Inflammatory macrophage treated with lipopolysaccharide for 4 hours (primary cell): ENCODE results near the gene SCRN3.
"Not testable (repeated sequence)": the region's sequence is repeated elsewhere in the genome, so short reads cannot be mapped to it uniquely, and the experiment has no call there.

ENCODE experiments used
- DNase-seq: peaks from one replicate; pipeline ENCODE4 v3.0.0-alpha.2; 2020

SCRN3 gene, protein sequence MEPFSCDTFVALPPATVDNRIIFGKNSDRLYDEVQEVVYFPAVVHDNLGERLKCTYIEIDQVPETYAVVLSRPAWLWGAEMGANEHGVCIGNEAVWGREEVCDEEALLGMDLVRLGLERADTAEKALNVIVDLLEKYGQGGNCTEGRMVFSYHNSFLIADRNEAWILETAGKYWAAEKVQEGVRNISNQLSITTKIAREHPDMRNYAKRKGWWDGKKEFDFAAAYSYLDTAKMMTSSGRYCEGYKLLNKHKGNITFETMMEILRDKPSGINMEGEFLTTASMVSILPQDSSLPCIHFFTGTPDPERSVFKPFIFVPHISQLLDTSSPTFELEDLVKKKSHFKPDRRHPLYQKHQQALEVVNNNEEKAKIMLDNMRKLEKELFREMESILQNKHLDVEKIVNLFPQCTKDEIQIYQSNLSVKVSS

DNA sequence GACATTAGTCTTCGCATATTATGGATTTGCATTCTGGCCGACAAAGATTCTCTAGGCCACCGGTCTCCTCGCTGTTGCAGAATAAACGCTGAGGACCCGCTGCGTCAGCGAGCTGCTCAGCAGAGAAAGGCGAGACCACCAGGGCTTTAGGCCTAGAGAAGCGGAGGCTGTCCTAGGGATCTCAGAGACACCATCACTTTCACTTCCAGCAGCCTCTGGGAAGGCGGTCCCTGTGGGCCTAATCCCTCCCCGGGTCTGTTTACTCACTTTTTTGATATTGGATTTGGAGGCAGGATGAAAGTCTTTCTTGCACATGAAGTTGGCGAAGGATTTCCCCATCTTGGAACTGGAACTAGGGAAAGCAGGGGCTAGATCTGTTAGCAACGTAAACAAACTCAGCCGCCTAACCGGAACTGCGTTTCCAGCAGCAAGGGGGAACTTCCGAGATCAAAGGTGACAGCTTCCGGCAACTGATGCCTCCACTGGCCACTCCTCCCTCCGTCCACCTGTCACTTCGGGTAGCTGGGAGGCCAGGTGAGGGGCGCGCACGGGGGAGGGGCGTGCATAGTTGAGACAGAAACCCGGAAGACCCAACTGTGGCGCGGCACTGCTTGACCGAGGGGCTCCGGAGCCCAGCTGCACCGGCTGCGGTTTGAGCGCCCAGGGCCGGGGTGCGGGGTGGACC is at the start of gene SCRN3:
Gene SCRN3 (plus strand): TSS at position 447 of the 685 bp plus-strand sequence. CDS start 2,554 bp downstream, outside the sequence.
- peak; percentile 85 for DNase-seq

DNA sequence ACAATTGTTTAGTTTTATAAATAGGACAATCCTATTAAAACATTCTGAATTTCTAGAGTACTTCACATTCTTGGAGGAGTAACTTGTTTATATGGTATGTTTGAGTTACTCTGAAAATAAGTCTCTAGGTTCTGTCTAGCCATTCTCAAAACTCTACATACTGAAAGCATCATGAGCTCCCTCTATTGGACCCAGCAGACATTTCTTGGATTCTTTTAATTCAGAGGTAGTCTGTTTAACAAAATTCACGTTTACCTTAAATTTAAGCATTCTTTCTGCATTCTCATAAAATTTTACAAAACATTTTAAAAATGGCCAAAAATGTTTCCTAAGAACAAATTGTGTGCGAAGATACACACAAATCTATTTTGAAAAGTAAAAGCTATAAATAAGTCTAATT is 45.5 kb upstream of the SCRN3 start:
- no peak for DNase-seq

DNA sequence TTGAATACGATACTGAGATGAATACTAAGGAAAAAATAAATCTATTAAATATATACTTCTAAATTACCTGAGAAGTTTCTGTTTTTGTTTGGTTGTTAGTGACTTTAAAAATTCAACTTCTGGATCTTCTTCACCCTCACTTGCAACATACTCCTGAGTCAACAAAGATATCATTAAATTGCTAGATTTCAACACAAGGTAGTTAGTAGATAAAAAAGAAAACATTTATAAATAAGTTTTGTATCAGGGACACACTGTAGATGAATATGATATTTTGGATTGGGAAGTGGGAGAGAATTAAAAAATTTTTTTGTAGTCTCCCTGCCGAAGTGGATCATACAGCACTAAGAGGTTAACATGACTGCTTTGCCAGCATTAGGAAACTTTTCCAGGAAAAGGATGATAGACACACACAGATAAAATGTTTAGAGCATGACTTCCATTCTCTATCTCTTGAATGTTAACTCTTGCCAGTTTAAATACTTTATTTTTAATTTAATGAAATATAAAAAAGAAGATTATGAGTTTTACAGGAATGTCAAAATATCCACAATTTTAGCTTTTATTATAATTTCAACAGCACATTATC is 44.8 kb upstream of the SCRN3 start:
- no peak for DNase-seq

DNA sequence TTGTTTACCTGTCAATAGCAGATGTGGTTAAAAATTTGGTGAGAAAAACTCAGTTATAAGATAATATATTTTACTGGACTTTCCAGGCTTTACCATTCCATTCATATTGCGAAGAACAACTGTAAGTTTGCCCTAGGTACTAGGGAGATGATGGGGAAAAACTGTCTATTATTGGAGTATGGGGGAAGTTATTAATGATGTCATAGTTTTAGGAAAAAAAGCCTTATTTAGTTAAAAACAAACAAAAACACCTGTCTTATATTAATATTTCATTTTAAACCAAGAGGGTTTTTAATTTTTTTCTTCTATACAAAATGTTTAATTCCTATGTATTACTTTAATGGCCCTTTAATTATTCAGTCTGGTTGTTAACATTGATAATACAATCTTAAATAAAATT is 42.5 kb upstream of the SCRN3 start:
- no peak for DNase-seq

DNA sequence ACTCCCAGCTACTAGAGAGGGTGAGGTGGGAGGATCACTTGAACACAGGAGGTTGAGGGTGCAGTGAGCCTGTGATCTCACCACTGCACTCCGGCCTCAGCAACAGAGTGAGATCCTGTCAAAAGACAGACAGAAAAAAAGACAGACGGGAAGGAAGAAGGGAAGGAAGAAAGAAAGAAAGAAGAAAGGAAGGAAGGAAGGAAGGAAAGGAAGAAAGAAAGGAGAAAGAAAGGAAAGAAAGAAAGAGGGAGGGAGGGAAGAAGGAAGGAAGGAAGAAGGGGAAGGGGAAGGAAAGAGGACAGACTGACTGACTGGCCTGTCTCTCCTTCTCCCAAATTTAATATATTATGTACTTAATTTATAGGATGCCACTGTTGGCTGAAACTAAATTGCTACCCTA is 39.2 kb upstream of the SCRN3 start:
- no peak for DNase-seq

DNA sequence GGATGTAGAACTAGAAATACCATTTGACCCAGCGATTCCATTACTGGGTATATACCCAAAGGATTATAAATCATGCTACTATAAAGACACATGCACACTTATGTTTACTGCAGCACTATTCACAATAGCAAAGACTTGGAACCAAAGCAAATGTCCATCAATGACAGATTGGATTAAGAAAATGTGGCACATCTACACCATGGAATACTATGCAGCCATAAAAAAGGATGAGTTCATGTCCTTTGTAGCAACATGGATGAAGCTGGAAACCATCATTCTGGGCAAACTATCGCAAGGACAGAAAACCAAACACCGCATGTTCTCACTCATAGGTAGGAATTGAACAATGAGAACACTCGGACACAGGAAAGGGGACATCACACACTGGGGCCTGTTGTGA is 35.9 kb upstream of the SCRN3 start:
- DNase-seq: not testable (repeated sequence)

DNA sequence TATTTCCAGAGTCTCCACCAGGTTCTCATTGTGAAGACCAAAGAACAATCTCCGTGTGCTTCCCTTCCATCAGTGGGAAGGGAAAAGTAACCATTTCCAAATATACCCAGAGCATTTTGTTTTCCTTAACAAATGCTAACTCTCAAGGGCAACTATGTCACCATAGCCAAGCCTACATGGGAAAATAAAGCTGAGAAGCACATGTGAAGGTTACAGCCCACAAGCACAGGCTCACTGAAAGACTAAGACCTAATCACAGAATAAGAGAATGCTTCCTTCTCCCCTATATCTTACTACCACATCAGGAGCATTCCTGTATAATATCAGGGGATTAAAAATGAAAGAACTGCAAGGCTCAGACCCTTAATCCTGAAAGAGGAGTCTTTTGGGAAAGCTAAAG is 32.6 kb upstream of the SCRN3 start:
- no peak for DNase-seq

DNA sequence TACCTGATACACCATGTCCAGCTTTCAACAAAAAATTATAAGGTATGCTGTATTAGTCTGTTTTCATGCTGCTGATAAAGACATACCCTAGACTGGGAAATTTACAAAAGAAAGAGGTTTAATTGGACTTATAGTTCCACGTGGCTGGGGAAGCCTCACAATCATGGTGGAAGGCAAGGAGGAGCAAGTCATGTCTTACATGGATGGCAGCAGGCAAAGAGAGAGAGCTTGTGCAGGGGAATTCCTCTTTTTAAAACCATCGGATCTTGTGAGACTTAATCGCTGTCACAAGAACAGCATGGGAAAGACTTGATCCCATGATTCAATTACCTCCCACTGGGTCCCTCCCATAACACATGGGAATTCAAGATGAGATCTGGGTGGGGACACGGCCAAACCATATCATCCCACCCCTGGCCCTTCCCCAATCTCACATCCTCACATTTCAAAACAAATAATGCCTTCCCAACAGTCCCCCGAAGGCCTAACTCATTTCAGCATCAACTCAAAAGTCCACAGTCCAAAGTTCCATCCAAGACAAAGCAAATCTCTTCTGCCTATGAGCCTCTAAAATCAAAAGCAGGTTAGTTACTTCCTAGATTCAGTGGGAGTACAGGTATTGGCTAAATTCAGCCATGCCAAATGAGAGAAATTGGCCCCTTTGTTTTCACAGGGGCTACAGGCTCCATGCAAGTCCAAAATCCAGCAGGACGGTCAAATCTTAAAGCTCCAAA is 31.9 kb upstream of the SCRN3 start:
- DNase-seq: peak; percentile 64

DNA sequence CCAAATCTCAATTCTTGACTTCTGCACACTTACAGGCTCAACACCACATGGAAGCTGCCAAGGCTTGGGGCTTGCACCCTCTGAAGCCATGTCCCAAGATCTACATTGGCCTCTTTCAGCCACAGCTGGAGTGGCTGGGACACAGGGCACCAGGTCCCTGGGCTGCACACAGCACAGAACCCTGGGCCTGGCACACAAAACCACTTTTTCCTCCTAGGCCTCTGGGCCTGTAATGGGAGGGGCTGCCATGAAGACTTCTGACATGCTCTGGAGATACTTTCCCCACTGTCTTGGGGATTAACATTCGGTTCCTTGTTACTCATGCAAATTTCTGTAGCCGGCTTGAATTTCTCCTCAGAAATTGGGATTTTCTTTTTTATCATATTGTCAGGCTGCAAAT is 30.9 kb upstream of the SCRN3 start:
- no peak for DNase-seq

DNA sequence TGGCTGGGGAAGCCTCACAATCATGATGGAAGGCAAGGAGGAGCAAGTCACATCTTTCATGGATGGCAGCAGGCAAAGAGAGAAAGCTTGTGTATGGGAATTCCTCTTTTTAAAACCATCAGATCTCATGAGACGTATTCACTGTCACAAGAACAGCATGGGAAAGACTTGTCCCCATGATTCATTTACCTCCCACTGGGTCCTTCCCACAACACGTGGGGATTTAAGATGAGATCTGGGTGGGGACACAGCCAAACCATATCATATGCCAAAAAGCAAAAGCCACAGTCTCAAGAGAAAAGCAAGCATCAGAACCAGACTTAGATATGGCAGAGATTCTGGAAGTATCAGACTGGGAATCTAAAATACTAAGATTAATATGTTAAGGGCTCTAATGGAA is 30.0 kb upstream of the SCRN3 start:
- peak; percentile 86 for DNase-seq

DNA sequence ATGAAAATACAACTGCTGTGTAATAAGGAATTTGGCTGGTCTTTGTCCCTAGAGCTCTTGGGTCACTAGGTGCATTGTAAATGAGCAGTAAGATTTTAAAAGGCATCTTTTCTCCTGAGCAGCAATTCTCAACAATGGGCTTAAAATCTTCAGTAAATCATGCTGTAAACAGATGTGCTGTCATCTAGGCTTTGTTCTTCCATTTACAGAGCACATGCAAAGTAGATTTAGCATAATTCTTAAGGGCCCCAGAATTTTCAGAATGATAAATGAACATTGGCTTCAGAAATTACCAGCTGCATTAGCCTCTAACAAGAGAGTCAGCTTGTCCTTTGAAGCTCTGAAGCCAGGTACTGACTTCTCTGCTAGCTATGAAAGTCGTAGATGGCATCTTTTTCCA is 26.8 kb upstream of the SCRN3 start:
- no peak for DNase-seq

DNA sequence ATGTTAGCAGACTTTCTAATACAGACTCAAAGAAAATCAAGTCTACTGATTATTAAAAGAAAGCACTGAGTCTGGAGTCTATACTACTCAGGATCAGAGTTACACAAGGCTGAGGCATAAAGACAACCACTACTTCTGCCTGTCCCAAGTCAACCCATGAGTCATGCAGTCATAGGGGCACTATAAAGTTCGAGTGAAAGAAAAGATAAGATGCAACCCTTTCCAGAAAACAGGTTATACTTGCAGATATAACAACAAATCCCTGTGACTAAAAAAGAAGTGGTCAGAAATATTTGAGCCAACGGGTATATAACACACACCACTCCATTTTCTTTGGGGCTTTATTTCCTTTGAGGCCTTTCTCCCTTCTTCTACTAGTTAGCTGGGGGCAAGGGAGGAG is 18.6 kb upstream of the SCRN3 start:
- DNase-seq: peak; percentile 74

DNA sequence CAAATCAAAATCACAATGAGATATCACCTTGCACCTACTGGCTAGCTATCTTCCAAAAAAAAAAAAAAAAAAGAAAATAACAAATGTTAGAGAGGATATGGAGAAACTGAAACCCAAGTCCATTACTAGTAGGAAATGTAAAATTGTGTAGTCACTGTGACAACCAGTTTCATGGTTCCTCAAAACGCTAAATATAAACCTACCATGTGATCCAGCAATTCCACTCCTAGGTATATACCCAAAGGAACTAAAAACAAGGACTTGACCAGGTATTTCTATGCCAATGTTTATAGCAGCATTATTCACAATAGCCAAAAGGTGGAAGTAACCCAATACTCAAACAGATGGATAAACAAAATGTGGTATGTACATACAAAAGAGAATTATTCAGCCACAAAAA is 11.7 kb upstream of the SCRN3 start:
- DNase-seq: peak; percentile 90

DNA sequence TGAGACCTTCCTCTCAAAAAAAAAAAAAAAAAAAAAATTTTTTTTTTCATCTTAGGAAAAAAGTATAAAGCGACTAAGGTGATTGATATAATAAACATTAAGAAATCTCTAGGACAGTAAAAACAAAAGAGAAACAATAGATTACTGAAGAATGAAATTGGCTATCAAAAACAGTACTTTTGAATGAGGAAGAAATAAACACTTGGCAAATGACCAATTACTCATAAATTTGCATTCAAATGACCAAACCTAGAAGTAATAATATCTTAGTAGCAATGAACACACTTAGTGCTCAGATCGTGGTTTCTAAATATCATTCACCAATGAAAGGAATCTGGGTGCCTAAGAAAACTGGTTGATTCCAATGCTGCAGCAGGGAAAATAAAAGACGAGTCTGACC is 10.3 kb upstream of the SCRN3 start:
- DNase-seq: peak; percentile 79

DNA sequence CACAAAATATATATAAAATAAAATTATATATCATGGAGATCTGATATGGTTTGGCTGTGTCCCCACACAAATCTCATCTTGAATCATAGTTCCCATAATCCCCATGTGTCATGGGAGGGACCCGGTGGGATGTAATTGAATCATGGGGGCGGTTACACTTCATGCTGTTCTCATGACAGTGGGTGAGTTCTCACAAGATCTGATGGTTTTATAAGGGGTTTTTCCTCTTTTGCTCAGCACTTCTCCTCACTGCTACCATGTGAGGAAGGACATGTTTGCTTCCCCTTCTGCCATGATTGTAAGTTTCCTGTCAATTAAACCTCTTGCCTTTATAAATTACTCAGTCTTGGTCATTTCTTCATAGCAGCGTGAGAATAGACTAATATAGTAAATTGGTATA is 6.8 kb upstream of the SCRN3 start:
- DNase-seq: peak; percentile 83

DNA sequence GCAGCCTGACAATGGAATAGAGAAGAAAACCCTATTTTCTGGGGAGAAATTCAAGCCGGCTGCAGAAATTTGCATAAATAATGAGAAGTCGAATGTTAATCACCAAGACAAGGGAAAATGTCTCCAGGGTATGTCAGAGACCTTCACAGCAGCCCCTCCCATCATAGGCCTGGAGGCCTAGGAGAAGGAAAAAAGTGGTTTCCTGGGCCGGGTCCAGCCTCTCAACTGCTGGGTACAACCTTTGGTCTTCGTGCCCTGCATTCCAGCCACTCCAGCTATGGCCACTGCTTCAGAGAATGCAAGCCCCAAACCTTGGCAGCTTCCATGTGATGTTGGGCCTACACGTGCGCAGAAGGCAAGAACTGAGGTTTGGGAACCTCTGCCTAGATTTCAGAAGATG is 6.0 kb upstream of the SCRN3 start:
- no peak for DNase-seq

DNA sequence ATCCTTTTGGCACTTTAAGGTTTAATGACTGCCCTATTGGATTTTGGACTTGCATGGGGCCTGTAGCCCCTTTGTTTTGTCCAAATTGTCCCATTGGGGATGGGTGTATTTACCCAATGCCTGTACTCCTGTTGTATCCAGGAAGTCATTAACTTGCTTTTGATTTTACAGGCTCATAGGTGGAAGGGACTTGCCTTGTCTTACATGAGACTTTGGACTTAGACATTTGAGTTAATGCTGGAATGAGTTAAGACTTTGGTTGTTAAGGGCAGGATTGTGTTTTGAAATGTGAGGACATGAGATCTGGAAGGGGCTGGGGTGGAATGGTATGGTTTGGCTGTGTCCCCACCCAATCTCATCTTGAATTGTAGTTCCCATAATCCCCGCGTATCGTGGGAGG is 5.2 kb upstream of the SCRN3 start:
- DNase-seq: not testable (repeated sequence)

DNA sequence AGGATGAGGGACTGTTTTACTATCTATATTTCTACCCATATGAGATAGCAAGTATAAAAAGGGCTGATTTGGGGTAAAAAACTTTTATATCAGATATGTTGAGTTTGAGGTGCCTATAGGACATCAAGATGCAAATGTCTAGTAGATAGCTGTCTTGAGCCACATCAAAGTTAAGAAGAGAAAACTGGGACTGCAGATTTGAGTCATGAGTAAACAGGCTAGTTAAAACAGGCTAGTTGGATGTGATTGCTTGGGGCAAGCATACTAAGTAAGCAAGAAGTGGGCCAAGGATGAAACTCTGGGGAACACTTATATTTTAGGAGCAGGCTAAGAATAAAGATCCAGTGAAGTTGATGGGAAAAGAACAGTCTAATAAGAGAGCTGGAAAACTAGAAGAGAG is 2.8 kb upstream of the SCRN3 start:
- DNase-seq: no peak

DNA sequence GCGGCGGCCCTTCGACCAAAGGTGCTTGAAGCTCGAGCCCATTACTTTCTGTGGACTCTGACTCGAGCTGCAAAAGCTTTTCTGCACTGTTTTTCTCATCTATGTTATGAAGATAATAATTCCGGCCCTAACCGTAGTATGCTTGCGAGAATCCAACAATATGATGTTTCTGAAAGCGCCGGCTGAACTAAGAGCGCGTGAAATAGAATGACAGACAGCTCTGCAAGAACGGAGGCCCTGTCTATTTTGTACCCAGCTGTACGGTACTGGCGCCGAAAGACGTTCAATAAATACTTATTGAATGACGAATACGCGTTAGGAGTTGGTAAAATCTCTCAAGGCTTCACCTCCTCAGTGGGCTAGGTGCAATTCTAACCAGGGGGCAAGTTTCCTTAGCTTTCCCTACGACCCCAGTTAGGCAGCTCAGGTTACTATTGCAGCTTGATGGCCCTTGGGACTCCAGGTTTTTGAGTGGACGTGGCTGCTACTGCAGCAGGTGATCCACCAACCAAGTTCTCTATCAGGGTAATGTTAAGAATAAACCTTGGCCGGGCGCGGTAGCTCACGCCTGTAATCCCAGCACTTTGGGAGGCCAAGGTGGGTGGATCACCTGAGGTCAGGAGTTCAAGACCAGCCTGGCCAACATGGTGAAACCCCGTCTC is 570 bp downstream of the SCRN3 start:
- no peak for DNase-seq

DNA sequence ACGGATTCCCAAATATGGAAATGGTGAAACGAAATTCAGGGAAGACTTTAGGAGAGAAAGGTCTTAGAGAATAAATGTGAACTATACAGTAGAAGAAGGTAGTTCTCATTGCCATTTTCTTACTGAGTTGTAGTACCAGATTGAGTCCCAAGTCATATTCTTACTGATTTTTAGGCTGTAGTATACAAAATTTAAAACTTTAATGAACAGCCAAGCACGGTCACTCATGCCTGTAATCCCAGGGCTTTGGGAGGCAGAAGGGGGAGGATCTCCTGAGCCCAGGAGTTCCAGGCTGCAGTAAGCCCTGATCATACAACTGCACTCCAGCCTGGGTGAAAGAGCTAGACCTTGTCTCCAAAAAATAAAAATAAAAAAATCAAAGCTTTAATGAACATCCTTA is 2.2 kb downstream of the SCRN3 start:
- no peak for DNase-seq

DNA sequence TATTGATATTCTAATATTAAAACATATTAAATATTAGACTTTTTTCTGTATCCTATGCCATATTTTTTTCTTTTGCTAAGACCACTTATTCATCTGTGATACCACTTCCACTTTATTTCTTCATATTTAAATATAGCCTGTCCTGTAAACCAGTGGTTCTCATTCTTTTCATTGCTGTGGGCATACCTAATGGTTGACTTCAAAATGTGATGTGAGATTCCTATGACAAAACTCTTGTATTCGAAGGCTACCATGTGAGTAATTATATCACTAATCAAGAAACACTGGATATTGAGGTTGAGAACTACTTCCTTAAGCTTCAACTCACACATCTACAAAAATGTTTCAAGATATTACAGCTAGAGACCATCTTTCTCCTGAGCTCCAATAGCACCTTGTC is 3.6 kb downstream of the SCRN3 start:
- DNase-seq: no peak

DNA sequence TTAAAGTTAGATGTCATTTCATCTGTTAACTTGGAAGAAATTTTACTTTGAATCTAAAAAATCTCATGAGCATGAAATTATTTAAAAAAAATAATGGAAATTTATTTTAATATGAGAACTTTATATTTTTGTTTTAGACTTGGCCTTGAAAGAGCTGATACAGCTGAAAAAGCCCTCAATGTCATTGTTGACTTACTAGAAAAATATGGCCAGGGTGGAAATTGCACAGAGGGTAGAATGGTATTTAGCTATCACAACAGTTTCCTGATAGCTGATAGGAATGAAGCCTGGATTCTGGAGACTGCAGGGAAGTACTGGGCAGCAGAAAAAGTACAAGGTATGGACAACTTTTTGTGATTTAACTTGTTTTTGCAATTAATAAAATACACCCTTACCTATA is 5.3 kb downstream of the SCRN3 start:
- DNase-seq: no peak

DNA sequence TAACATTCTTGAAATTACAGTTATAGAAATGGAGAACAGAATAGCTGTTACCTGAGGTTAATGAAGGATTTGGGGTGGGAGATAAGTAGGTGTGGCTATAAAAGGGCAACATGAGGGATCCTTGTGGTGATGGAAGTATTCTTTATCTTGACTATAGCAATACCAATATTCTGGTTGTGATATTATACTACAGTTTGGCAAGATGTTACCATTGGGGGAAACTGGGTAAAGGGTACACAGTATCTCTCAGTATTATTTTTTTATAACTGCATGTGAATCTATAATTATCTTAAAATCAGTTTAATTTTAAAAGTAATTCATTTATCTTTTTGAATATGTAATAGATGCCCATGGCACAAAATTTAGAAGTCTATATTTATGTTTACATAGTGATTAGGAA is 8.1 kb downstream of the SCRN3 start:
- DNase-seq: no peak
